HepG2 (cell line): ENCODE measurements around the gene IPO8. TPM values are rescaled to one million over a fixed set of nuclear protein-coding genes. Genes with fewer than 3 reads are reported as not detected.

Experiments used
- ATF7 ChIP-seq, 2 experiments: fragments of 450-650 bp in 1 of 2; sonication (generic) in 1 of 2; formaldehyde crosslinking in 1 of 2; IDR thresholded peaks; 2 replicates each; pipeline versions ENCODE4 v1.4.0 to v1.6.1; 2016 to 2020; ENCODE audit warnings: antibody characterized with exemption in 1 of 2, mild to moderate bottlenecking in 1 of 2, missing genetic modification reagents in 1 of 2
- ATF7-NPFF ChIP-seq: sonication (generic); formaldehyde crosslinking; IDR thresholded peaks from 2 replicates; pipeline ENCODE4 v1.8.1; 2023; ENCODE audit warnings: mild to moderate bottlenecking, low read depth, missing genetic modification reagents, moderate library complexity
- EHMT2 ChIP-seq: fragments of 200-600 bp; sonication (generic); IDR thresholded peaks from 2 replicates; pipeline ENCODE4 v1.7.0; 2017; ENCODE audit warnings: antibody characterized with exemption, low read depth, low read length, borderline replicate concordance
- NFKB2 ChIP-seq: sonication (generic); formaldehyde crosslinking; IDR thresholded peaks from 2 replicates; pipeline ENCODE4 v1.4.0; 2020; ENCODE audit warnings: missing genetic modification reagents, borderline replicate concordance
- PHB2 ChIP-seq: fragments of 450-650 bp; IDR thresholded peaks from 2 replicates; pipeline ENCODE4 v1.6.1; 2018; ENCODE audit not compliant: partially characterized antibody
- SP2 ChIP-seq: sonication (generic); formaldehyde crosslinking; IDR thresholded peaks from 2 replicates; pipeline ENCODE4 v1.5.1; 2020; ENCODE audit warnings: mild to moderate bottlenecking, missing genetic modification reagents
- TCF7L2 ChIP-seq: IDR thresholded peaks from 2 replicates; pipeline ENCODE4 v1.6.1; 2011; ENCODE audit warnings: mild to moderate bottlenecking, low read depth, low read length, moderate library complexity
- THRA ChIP-seq: sonication (generic); formaldehyde crosslinking; IDR thresholded peaks from 2 replicates; pipeline ENCODE4 v1.4.0; 2020; ENCODE audit warnings: missing genetic modification reagents, borderline replicate concordance
- ZBTB21 ChIP-seq: sonication (generic); formaldehyde crosslinking; IDR thresholded peaks from 2 replicates; pipeline ENCODE4 v1.4.0; 2020; ENCODE audit warnings: missing genetic modification reagents
- ZNF138 ChIP-seq: sonication (generic); formaldehyde crosslinking; IDR thresholded peaks from 2 replicates; pipeline ENCODE4 v1.5.0; 2020; ENCODE audit warnings: mild to moderate bottlenecking, low read depth, missing genetic modification reagents
- ZNF275 ChIP-seq: sonication (generic); formaldehyde crosslinking; IDR thresholded peaks from 2 replicates; pipeline ENCODE4 v1.8.0; 2022; ENCODE audit warnings: missing genetic modification reagents, mild to moderate bottlenecking, inconsistent platforms, borderline replicate concordance
- ZNF572 ChIP-seq: sonication (generic); formaldehyde crosslinking; IDR thresholded peaks from 2 replicates; pipeline ENCODE4 v1.5.1; 2020; ENCODE audit warnings: mild to moderate bottlenecking, missing genetic modification reagents
- ZNF577 ChIP-seq: sonication (generic); formaldehyde crosslinking; IDR thresholded peaks from 2 replicates; pipeline ENCODE4 v1.4.0; 2020; ENCODE audit warnings: mild to moderate bottlenecking, low read depth, missing genetic modification reagents, borderline replicate concordance
- ZNF605 ChIP-seq: sonication (generic); formaldehyde crosslinking; IDR thresholded peaks from 2 replicates; pipeline ENCODE4 v1.8.0; 2022; ENCODE audit warnings: mild to moderate bottlenecking, missing genetic modification reagents
- ZNF670 ChIP-seq: sonication (generic); formaldehyde crosslinking; IDR thresholded peaks from 2 replicates; pipeline ENCODE4 v1.8.0; 2022; ENCODE audit warnings: mild to moderate bottlenecking, missing genetic modification reagents, borderline replicate concordance
- ZNF674 ChIP-seq: sonication (generic); formaldehyde crosslinking; IDR thresholded peaks from 2 replicates; pipeline ENCODE4 v1.5.0; 2020; ENCODE audit warnings: low read depth, mild to moderate bottlenecking, missing genetic modification reagents
- ZNF841 ChIP-seq: sonication (generic); formaldehyde crosslinking; IDR thresholded peaks from 2 replicates; pipeline ENCODE4 v1.8.1; 2023; ENCODE audit warnings: missing genetic modification reagents, borderline replicate concordance
- polyA plus RNA-seq, 8 experiments: library from polyadenylated mRNA; depleted of rRNA in 3 of 8; stranded (reverse) in 7 of 8; unstranded in 1 of 8; fragments of >200 nt; fragmentation: Illumina TruSeq in 4 of 8; extraction: Trizol in 4 of 8; gene quantifications; 2 replicates each; pipeline versions ENCODE4 v1.2.1 to v1.2.3, GENCODE V29; 2011 to 2016; ENCODE audit warnings: low read depth in 4 of 8, missing spikeins in 1 of 8, mixed read lengths in 1 of 8; ENCODE audit not compliant: insufficient read depth in 1 of 8
- total RNA-seq, 5 experiments: library from RNA; depleted of rRNA; stranded (reverse); fragments of >200 nt; fragmentation: Illumina TruSeq; extraction: Trizol; gene quantifications; 2 replicates each; pipeline ENCODE4 v1.2.3, GENCODE V29; 2016; ENCODE audit warnings: low read depth in 1 of 5
- TF ChIP-seq, protein P1 (sequence below): sonication (generic); formaldehyde crosslinking; conservative IDR thresholded peaks from 2 replicates; pipeline ENCODE4 v1.4.0; 2020; ENCODE audit warnings: mild to moderate bottlenecking, missing genetic modification reagents, moderate library complexity
- TF ChIP-seq, protein P2 (sequence below): sonication (generic); formaldehyde crosslinking; IDR thresholded peaks from 2 replicates; pipeline ENCODE4 v1.5.0; 2020; ENCODE audit warnings: missing genetic modification reagents, mild to moderate bottlenecking, borderline replicate concordance
- TF ChIP-seq, protein P3 (sequence below): sonication (generic); formaldehyde crosslinking; IDR thresholded peaks from 2 replicates; pipeline ENCODE4 v1.5.0; 2020; ENCODE audit warnings: missing genetic modification reagents

The IPO8 gene
- total and polyA plus RNA-seq, 2 of the 13 experiments (the other 11 are each of a cell fraction or from before 2014, with no cell fraction given): 6.3 to 21.8 TPM

- TF ChIP-seq ZNF572 (CRISPR knock-in tag) (no peak), EHMT2 (peak; percentile 53; the same call in 1 of the 2 replicates), ZNF670 (CRISPR knock-in tag) (no peak), ATF7 (IDR thresholded peaks at IDR 0.05) (no peak), ATF7 (CRISPR knock-in tag; IDR thresholded peaks at IDR 0.05) (no peak), ZNF605 (CRISPR knock-in tag) (no peak), ZBTB21 (CRISPR knock-in tag) (no peak), THRA (0 out of 2 replicates have a peak, but pooled peaks have one; percentile 38), ZNF138 (0 out of 2 replicates have a peak, but pooled peaks have one; percentile 37), SP2 (peak; percentile 67), ZNF577 (CRISPR knock-in tag) (no peak), ATF7-NPFF (0 out of 2 replicates have a peak, but pooled peaks have one; percentile 18), ZNF674 (CRISPR knock-in tag) (0 out of 2 replicates have a peak, but pooled peaks have one; percentile 68), PHB2 (no peak), NFKB2 (CRISPR knock-in tag) (peak; percentile 87; the same call in 1 of the 2 replicates), ZNF275 (no peak), ZNF841 (CRISPR knock-in tag) (no peak), TCF7L2 (no peak)
- TF ChIP-seq, protein P1, sequence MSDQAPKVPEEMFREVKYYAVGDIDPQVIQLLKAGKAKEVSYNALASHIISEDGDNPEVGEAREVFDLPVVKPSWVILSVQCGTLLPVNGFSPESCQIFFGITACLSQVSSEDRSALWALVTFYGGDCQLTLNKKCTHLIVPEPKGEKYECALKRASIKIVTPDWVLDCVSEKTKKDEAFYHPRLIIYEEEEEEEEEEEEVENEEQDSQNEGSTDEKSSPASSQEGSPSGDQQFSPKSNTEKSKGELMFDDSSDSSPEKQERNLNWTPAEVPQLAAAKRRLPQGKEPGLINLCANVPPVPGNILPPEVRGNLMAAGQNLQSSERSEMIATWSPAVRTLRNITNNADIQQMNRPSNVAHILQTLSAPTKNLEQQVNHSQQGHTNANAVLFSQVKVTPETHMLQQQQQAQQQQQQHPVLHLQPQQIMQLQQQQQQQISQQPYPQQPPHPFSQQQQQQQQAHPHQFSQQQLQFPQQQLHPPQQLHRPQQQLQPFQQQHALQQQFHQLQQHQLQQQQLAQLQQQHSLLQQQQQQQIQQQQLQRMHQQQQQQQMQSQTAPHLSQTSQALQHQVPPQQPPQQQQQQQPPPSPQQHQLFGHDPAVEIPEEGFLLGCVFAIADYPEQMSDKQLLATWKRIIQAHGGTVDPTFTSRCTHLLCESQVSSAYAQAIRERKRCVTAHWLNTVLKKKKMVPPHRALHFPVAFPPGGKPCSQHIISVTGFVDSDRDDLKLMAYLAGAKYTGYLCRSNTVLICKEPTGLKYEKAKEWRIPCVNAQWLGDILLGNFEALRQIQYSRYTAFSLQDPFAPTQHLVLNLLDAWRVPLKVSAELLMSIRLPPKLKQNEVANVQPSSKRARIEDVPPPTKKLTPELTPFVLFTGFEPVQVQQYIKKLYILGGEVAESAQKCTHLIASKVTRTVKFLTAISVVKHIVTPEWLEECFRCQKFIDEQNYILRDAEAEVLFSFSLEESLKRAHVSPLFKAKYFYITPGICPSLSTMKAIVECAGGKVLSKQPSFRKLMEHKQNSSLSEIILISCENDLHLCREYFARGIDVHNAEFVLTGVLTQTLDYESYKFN: no peak; the same call in 1 of the 2 replicates
- TF ChIP-seq, protein P2, sequence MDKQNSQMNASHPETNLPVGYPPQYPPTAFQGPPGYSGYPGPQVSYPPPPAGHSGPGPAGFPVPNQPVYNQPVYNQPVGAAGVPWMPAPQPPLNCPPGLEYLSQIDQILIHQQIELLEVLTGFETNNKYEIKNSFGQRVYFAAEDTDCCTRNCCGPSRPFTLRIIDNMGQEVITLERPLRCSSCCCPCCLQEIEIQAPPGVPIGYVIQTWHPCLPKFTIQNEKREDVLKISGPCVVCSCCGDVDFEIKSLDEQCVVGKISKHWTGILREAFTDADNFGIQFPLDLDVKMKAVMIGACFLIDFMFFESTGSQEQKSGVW: no peak
- TF ChIP-seq, protein P3, sequence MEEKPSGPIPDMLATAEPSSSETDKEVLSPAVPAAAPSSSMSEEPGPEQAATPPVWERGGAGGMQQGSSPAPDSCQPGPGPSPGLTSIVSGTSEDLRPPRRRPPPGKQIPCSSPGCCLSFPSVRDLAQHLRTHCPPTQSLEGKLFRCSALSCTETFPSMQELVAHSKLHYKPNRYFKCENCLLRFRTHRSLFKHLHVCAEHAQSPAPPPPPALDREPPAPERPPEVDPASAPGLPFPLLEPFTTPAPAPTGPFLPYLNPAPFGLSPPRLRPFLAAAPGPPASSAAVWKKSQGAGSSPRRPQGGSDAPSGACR (CRISPR knock-in tag): no peak
Measured at GRCh38 chr12:30695199-30696102, at the start of gene IPO8 (continued).
